ENCODE measurements around the gene FAM210A. TPM values are rescaled to one million over a fixed set of nuclear protein-coding genes. Genes with fewer than 3 reads are reported as not detected.

The FAM210A gene
- polyA plus RNA-seq, 2 of the 4 experiments (the other 2 are of a cell fraction), result 17.1 to 26.2 TPM

DNA sequence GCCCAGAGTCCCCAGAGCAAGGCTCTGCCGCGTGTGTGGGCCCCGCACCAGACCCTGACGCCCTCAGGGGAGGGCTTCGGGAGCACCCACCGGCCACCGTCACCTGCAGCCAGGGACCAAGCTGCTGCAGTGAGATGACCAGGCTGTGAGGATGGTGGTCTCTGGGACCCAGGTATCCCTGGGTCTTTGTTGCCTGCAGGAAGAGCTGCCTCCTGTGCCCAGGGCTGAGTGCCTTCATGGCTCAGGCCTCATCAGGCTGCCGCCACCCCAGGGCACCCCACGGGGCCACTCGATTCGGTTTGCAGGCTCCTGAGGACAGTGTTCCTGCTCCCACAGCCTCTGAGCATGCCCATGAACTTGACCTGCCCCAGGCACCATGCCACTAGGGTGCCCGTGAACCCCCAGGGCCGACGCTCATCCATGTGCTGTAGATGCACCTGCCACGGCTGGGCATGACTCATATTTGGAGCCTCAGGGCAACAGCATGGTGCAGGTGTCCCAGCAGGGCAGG, 109.8 kb downstream of the FAM210A start:
- CTCF ChIA-PET, result no interaction called here
- POLR2A ChIA-PET, result no interaction called here
- no peak overlapping the region for H3K27ac ChIP-seq
- H3K4me1 ChIP-seq, result no peaks in the 10 kb centered on the region
- WGBS (ENCODE audit: missing lambda C conversion rate), result 69% methylated on average over 4 of the region's 15 CpGs
- FAIRE-seq (no peak), ATAC-seq (no peak), DNase-seq (ENCODE audit: low read depth in 1 of 2, low spot score in 1 of 2) (no peak)
- H3K4me3 ChIP-seq, result no peak overlapping the region
- no peak for TF ChIP-seq MAFK (IDR thresholded peaks at IDR 0.05; ENCODE audit: partially characterized antibody)
- no peak for TF ChIP-seq CEBPB (IDR thresholded peaks at IDR 0.05)
- TF ChIP-seq CHD2 (IDR thresholded peaks at IDR 0.05; ENCODE audit: low read length, partially characterized antibody), result no peak
- TF ChIP-seq JUN (IDR thresholded peaks at IDR 0.05), result no peak
- TF ChIP-seq, protein P1, sequence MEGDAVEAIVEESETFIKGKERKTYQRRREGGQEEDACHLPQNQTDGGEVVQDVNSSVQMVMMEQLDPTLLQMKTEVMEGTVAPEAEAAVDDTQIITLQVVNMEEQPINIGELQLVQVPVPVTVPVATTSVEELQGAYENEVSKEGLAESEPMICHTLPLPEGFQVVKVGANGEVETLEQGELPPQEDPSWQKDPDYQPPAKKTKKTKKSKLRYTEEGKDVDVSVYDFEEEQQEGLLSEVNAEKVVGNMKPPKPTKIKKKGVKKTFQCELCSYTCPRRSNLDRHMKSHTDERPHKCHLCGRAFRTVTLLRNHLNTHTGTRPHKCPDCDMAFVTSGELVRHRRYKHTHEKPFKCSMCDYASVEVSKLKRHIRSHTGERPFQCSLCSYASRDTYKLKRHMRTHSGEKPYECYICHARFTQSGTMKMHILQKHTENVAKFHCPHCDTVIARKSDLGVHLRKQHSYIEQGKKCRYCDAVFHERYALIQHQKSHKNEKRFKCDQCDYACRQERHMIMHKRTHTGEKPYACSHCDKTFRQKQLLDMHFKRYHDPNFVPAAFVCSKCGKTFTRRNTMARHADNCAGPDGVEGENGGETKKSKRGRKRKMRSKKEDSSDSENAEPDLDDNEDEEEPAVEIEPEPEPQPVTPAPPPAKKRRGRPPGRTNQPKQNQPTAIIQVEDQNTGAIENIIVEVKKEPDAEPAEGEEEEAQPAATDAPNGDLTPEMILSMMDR (IDR thresholded peaks at IDR 0.05), result no peak
- no peak for TF ChIP-seq FOSL2 (IDR thresholded peaks at IDR 0.05)
- TF ChIP-seq FOSL2 (CRISPR knock-in tag; IDR thresholded peaks at IDR 0.05), result no peak
- TF ChIP-seq MAZ (IDR thresholded peaks at IDR 0.05; ENCODE audit: borderline replicate concordance, low read depth, low read length), result no peak
- no peak overlapping the region for H3K4me2 ChIP-seq
- H3K9me3 ChIP-seq, result no peaks in the 10 kb centered on the region

DNA sequence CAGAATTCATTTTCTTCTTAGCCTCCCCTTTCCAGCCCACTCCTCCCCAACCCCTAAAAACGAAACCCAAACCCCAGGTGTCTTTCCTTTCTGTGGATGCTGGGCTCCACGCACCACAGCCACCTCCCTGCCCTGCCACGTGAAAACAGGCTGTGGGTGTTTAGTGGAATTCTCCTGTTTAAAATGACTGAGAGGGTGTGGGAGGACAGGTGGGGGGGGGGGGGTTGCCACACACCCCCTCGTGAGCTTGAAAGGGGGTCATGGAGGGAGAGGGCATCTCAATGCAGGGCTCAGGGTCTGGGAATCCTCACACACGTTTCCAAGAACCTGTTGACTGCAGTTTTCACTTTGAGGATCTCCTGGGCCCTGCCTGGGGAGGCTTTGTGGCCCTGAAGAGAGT, 110.3 kb downstream of the FAM210A start:
- no peak for ATAC-seq
- WGBS (ENCODE audit: missing lambda C conversion rate), result 46% methylated on average over 5 of the region's 5 CpGs
- ChIA-PET CTCF (no interaction called here), POLR2A (no interaction called here)
- H3K4me2 ChIP-seq, result no peak overlapping the region
- no peak overlapping the region for H3K27ac ChIP-seq
- no peaks in the 10 kb centered on the region for H3K4me1 ChIP-seq
- no peak overlapping the region for H3K4me3 ChIP-seq
- TF ChIP-seq SREBF2 (IDR thresholded peaks at IDR 0.05), result no peak
- DNase-seq (ENCODE audit: low read depth in 1 of 2, low spot score in 1 of 2), result no peak
- FAIRE-seq, result no peak
- no peaks in the 10 kb centered on the region for H3K9me3 ChIP-seq

DNA sequence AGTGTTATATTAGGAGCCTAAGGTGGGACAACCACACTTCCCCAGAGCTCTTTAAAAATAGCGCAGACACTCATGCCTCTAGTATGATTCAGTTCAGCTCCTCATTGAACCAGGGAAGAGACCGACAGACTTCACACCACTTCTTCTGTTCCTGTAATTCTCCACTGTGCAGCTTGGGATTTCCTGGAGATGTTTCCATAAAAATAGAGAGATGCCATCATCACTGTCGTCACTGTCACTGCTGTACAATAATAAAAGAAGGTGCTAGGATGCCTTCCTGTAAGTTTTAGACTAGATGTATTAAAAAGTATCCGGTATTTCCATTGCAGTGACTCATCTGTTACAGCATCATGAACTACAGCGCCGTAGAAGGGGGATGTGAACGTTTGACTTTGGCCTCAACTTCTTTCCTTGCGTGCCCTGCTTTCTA, 110.9 kb downstream of the FAM210A start:
- Histone ChIP-seq H3K4me3 (no peak overlapping the region), H3K9me3 (no peaks in the 10 kb centered on the region), H3K27ac (no peak overlapping the region), H3K4me2 (no peak overlapping the region), H3K4me1 (no peaks in the 10 kb centered on the region)
- POLR2A ChIA-PET, result no interaction called here
- no peak for DNase-seq (ENCODE audit: low read depth in 1 of 2, low spot score in 1 of 2)
- 41% methylated on average over 8 of the region's 8 CpGs for WGBS (ENCODE audit: missing lambda C conversion rate)
- CTCF ChIA-PET, result interaction anchor here (1.5 kb wide), 1 partner anchor 14 kb away, joined by 7 read pairs; no protein-coding TSS in a partner anchor
- TF ChIP-seq, protein P2, sequence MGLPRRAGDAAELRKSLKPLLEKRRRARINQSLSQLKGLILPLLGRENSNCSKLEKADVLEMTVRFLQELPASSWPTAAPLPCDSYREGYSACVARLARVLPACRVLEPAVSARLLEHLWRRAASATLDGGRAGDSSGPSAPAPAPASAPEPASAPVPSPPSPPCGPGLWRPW (IDR thresholded peaks at IDR 0.05), result no peak
- no peak for ATAC-seq
- no peak for FAIRE-seq

DNA sequence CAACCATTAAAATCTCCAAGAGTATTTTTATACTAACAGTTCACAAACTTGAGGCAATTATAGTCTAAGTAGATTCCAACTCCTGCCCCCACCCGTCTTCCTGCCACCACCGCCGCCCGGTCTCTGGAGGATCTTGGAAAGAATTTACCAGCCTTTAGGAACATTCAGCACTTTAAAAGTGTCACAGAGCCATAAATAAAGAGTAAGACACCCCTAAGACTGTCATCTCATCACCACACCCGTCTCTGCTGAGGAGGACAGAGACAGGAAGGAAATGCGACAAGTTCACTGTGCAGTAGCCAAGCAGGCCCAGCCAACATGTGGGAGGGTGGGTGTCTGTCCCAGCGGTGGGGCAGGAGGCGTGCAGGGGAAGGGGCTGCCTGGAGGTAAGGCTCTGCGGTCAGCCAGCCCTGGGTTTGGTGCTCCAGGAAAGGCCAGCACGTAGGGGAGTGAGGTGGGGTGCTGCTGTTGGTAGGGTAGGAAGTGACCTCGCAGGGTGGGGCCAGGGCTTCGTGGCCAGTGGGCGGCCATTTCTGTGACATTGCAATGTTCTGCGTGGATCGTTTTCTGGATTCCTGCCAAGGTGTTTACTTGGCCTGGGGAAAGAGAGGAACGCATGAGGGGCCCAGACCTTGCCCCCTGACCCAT, 111.6 kb downstream of the FAM210A start:
- WGBS (ENCODE audit: missing lambda C conversion rate), result 75% methylated on average over 11 of the region's 16 CpGs
- ATAC-seq (no peak), FAIRE-seq (no peak), DNase-seq (ENCODE audit: low read depth in 1 of 2, low spot score in 1 of 2) (no peak)
- no peak overlapping the region for H3K4me3 ChIP-seq
- H3K27ac ChIP-seq, result no peak overlapping the region
- POLR2A ChIA-PET, result no interaction called here
- CTCF ChIA-PET, result interaction anchor here (1.5 kb wide), 1 partner anchor 15 kb away, joined by 7 read pairs; no protein-coding TSS in a partner anchor
- no peaks in the 10 kb centered on the region for H3K4me1 ChIP-seq
- TF ChIP-seq ZNF302 (CRISPR knock-in tag; IDR thresholded peaks at IDR 0.05) (no peak), PHF8 (IDR thresholded peaks at IDR 0.05; ENCODE audit: borderline replicate concordance, low read depth) (no peak), HDAC2 (IDR thresholded peaks at IDR 0.05) (no peak), HOXB13 (CRISPR knock-in tag; IDR thresholded peaks at IDR 0.05; ENCODE audit: low read depth) (no peak), ESRRA (IDR thresholded peaks at IDR 0.05; ENCODE audit: borderline replicate concordance, low read length) (no peak), MAFK (IDR thresholded peaks at IDR 0.05; ENCODE audit: partially characterized antibody) (no peak)
- TF ChIP-seq, protein P2 (IDR thresholded peaks at IDR 0.05), result no peak
- TF ChIP-seq, protein P3, sequence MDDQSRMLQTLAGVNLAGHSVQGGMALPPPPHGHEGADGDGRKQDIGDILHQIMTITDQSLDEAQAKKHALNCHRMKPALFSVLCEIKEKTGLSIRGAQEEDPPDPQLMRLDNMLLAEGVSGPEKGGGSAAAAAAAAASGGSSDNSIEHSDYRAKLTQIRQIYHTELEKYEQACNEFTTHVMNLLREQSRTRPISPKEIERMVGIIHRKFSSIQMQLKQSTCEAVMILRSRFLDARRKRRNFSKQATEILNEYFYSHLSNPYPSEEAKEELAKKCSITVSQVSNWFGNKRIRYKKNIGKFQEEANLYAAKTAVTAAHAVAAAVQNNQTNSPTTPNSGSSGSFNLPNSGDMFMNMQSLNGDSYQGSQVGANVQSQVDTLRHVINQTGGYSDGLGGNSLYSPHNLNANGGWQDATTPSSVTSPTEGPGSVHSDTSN (IDR thresholded peaks at IDR 0.05), result no peak
- H3K4me2 ChIP-seq, result no peak overlapping the region
- no peaks in the 10 kb centered on the region for H3K9me3 ChIP-seq
